ENCODE measurements around the gene PNPLA2. TPM values are rescaled to one million over a fixed set of nuclear protein-coding genes. Genes with fewer than 3 reads are reported as not detected.

Gene PNPLA2
- total and polyA plus RNA-seq, 10 of the 15 experiments (the other 5 are each of a cell fraction or from before 2014, with no cell fraction given) = 0.19 to 34.0 (median 8.1) TPM

DNA sequence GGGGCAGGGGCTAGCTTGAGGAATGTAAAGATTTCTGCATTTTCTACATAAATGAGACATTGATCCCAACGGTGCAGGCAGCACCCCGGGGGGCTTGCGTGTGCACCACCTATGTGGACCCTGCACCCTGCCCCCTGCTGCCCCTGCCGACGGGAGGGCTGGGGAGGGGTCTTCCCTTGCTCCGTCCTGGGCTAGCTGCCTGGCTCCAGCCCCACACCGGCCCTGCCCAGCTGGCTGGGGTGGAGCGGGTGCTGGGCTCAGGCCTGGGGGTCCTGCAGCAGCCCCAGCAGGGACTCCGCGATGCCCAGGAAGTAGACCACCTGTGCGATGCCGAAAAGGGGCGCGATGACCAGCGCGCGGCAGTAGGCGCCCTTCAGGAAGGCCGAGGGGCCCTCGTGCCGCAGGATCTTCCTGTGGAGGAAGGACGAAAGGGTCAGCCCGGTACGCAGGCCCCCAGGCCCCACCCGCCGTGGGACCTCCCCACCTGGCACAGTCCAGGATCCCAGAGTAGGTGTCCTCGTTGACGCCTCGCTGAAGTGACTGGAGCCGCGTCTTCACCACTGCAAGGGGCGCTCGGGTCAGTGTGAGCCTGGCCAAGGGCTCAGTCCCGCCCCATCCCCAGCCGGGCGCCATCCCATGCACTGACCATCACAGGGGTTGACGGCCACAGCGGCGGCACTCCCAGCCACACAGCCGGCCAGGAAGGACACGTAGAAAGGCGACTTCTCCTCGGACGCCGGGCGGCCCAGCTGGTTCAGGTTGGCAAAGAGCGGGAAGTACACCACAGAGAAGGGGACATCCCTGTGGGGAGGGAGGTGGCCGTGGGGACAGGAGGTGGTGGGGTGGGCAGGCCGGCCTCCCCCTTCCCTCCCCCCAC lies 26.8 kb upstream of the PNPLA2 start:
- FAIRE-seq (no peak), ATAC-seq (no peak), DNase-seq (ENCODE audit: low read depth, low spot score) (no peak)
- WGBS (ENCODE audit: insufficient coverage, insufficient replicate concordance, low lambda C conversion rate, missing lambda C conversion rate) = 95% methylated on average over 32 of the region's 49 CpGs
- Histone ChIP-seq H3K27me3 (replicated peaks in 1 of 2; ENCODE audit: control insufficient read depth in 2 of 2, insufficient read depth in 2 of 2, low read length in 1 of 2) (no peaks in the 10 kb centered on the region), H4K20me1 (ENCODE audit: control insufficient read depth, insufficient read depth) (no peaks in the 10 kb centered on the region), H3K27ac (ENCODE audit: control insufficient read depth, insufficient read depth) (no peak overlapping the region), H3K4me1 (ENCODE audit: control insufficient read depth, insufficient read depth, low read length) (peaks cover 20% of the 10 kb centered on the region), H2AFZ (ENCODE audit: control insufficient read depth, low read depth, low read length) (no peak overlapping the region), H3K79me2 (ENCODE audit: control insufficient read depth, insufficient read depth, low read length) (peaks cover 21% of the 10 kb centered on the region), H3K4me2 (ENCODE audit: control insufficient read depth, insufficient read depth) (no peak overlapping the region), H3K9me3 (replicated peaks; ENCODE audit: control insufficient read depth, insufficient read depth, low read length) (no peaks in the 10 kb centered on the region), H3K4me3 (no peak overlapping the region), H3K36me3 (ENCODE audit: control insufficient read depth in 2 of 2, insufficient read depth in 2 of 2, low read length in 1 of 2) (peaks cover 0 to 9% of the 10 kb centered on the region in 2 experiments; a peak in 2 of 4 replicates), H3K9ac (ENCODE audit: control insufficient read depth, insufficient read depth, low read length) (no peak overlapping the region)
- ChIA-PET POLR2A (no interaction called here), RAD21 (ENCODE audit: unreplicated experiment) (no interaction called here), SMC1A (ENCODE audit: uncharacterized antibody, unreplicated experiment) (no interaction called here), CTCF (no interaction called here)
- TF ChIP-seq SPI1 (IDR thresholded peaks at IDR 0.05; ENCODE audit: borderline replicate concordance, insufficient read depth, low read depth, low read length) = no peak
- TF ChIP-seq, protein P1, sequence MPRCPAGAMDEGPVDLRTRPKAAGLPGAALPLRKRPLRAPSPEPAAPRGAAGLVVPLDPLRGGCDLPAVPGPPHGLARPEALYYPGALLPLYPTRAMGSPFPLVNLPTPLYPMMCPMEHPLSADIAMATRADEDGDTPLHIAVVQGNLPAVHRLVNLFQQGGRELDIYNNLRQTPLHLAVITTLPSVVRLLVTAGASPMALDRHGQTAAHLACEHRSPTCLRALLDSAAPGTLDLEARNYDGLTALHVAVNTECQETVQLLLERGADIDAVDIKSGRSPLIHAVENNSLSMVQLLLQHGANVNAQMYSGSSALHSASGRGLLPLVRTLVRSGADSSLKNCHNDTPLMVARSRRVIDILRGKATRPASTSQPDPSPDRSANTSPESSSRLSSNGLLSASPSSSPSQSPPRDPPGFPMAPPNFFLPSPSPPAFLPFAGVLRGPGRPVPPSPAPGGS (IDR thresholded peaks at IDR 0.05; ENCODE audit: borderline replicate concordance, insufficient read depth, low read depth, low read length, poor library complexity, severe bottlenecking) = no peak
- TF ChIP-seq POLR2A (IDR thresholded peaks at IDR 0.05; ENCODE audit: low read depth, low read length) = peak; percentile 22; the same call in 1 of the 2 replicates
- no peak for TF ChIP-seq BRCA1 (IDR thresholded peaks at IDR 0.05; ENCODE audit: low read depth, low read length)
- TF ChIP-seq TBL1XR1 (IDR thresholded peaks at IDR 0.05; ENCODE audit: low read depth, low read length) = no peak
- BruUV-seq (replicated peaks) = no TSS peak
- in situ Hi-C loops (cut with MboI) = no loop called here
- intact Hi-C loops (cut with micrococcal nuclease; ENCODE audit: unreplicated experiment) = no loop called here

GRCh38 chr11:792535-792821 lies 26.2 kb upstream of the PNPLA2 start:
- Histone ChIP-seq H3K27me3 (replicated peaks in 1 of 2; ENCODE audit: control insufficient read depth in 2 of 2, insufficient read depth in 2 of 2, low read length in 1 of 2) (no peaks in the 10 kb centered on the region), H3K27ac (ENCODE audit: control insufficient read depth, insufficient read depth) (no peak overlapping the region), H3K79me2 (ENCODE audit: control insufficient read depth, insufficient read depth, low read length) (peaks cover 27% of the 10 kb centered on the region), H4K20me1 (ENCODE audit: control insufficient read depth, insufficient read depth) (no peaks in the 10 kb centered on the region), H3K4me3 (no peak overlapping the region), H3K9ac (ENCODE audit: control insufficient read depth, insufficient read depth, low read length) (no peak overlapping the region), H2AFZ (ENCODE audit: control insufficient read depth, low read depth, low read length) (no peak overlapping the region), H3K4me2 (ENCODE audit: control insufficient read depth, insufficient read depth) (no peak overlapping the region), H3K9me3 (replicated peaks; ENCODE audit: control insufficient read depth, insufficient read depth, low read length) (no peaks in the 10 kb centered on the region), H3K4me1 (ENCODE audit: control insufficient read depth, insufficient read depth, low read length) (peaks cover 22% of the 10 kb centered on the region), H3K36me3 (ENCODE audit: control insufficient read depth in 2 of 2, insufficient read depth in 2 of 2, low read length in 1 of 2) (peaks cover 0 to 9% of the 10 kb centered on the region in 2 experiments; a peak in 2 of 4 replicates)
- CTCF ChIA-PET = no interaction called here
- RAD21 ChIA-PET (ENCODE audit: unreplicated experiment) = no interaction called here
- no peak for DNase-seq (ENCODE audit: low read depth, low spot score)
- POLR2A ChIA-PET = no interaction called here
- ATAC-seq = no peak
- intact Hi-C loops (cut with micrococcal nuclease; ENCODE audit: unreplicated experiment) = no loop called here
- FAIRE-seq = no peak
- SMC1A ChIA-PET (ENCODE audit: uncharacterized antibody, unreplicated experiment) = no interaction called here
- TF ChIP-seq EP300 (IDR thresholded peaks at IDR 0.05; ENCODE audit: borderline replicate concordance in 1 of 2, control insufficient read depth in 1 of 2, low read depth in 2 of 2, low read length in 2 of 2) (no peak), NR2F1 (conservative IDR thresholded peaks at IDR 0.05) (no peak), ZSCAN29 (IDR thresholded peaks at IDR 0.05) (no peak), MAX (IDR thresholded peaks at IDR 0.05; ENCODE audit: low read depth, low read length) (no peak), NFXL1 (IDR thresholded peaks at IDR 0.05; ENCODE audit: borderline replicate concordance) (no peak), EGR1 (IDR thresholded peaks at IDR 0.05; ENCODE audit: borderline replicate concordance in 1 of 2, low read depth in 2 of 2, low read length in 2 of 2) (no peak)
- in situ Hi-C loops (cut with MboI) = no loop called here
- BruUV-seq (replicated peaks) = no TSS peak
- 86% methylated on average over 13 of the region's 15 CpGs for WGBS (ENCODE audit: insufficient coverage, insufficient replicate concordance, low lambda C conversion rate, missing lambda C conversion rate)

Data from GM12878 (cell line).